Measurements from ENCODE around the gene STATH. TPM values are rescaled to one million over a fixed set of nuclear protein-coding genes. Genes with fewer than 3 reads are reported as not detected.

STATH gene
- total RNA-seq, 1 experiment from 2014 or later = not detected

- H3K4me3 ChIP-seq (ENCODE audit: low read depth in 2 of 2, low read length in 2 of 2) = no peak overlapping the region
- intact Hi-C loops (cut with micrococcal nuclease; ENCODE audit: unreplicated experiment) (no loop called here), in situ Hi-C loops (cut with HindIII; ENCODE audit: low pct_unique_long_range_greater_than_20kb, low sequenced_read_pairs) (no loop called here)
- BruUV-seq (replicated peaks) = no TSS peak
- ATAC-seq = no peak
- ChIA-PET POLR2A (no interaction called here), CTCF (no interaction called here)
- no peaks in the 10 kb centered on the region for H3K9me3 ChIP-seq (ENCODE audit: control insufficient read depth, insufficient read depth, low read depth, low read length)
- no peak for DNase-seq (ENCODE audit: low read depth, low spot score)
- TF ChIP-seq POLR2AphosphoS5 (IDR thresholded peaks at IDR 0.05; ENCODE audit: low read depth, low read length) = no peak
- no peak for TF ChIP-seq SIN3A (IDR thresholded peaks at IDR 0.05; ENCODE audit: borderline replicate concordance, insufficient read depth, low read depth, low read length)
- TF ChIP-seq REST (IDR thresholded peaks at IDR 0.05; ENCODE audit: insufficient read depth in 1 of 2, low read depth in 2 of 2, low read length in 1 of 2) = no peak
- no peak for TF ChIP-seq CTCF (IDR thresholded peaks at IDR 0.05)
- no peak for TF ChIP-seq TCF7L2 (IDR thresholded peaks at IDR 0.05; ENCODE audit: low read depth, low read length)
- no peaks in the 10 kb centered on the region for H3K36me3 ChIP-seq (ENCODE audit: control insufficient read depth, insufficient read depth, low read length)
- no peak overlapping the region for H3K27ac ChIP-seq (ENCODE audit: low read length)
- H3K27me3 ChIP-seq (ENCODE audit: control insufficient read depth, insufficient read depth, low read length) = no peaks in the 10 kb centered on the region
- H3K4me1 ChIP-seq (ENCODE audit: control insufficient read depth, insufficient read depth, low read length) = no peaks in the 10 kb centered on the region
These were observed 38.6 kb upstream of the STATH start for GRCh38 chr4:69957209-69957608.

GRCh38 chr4:69965628-69966027 is 30.1 kb upstream of the STATH start, which contains the start of gene CSN2:
CSN2 (minus strand) TSS chr4:69965728; CDS start chr4:69960995, 4,733 bp downstream.
- Histone ChIP-seq H3K9me3 (ENCODE audit: control insufficient read depth, insufficient read depth, low read depth, low read length) (no peaks in the 10 kb centered on the region), H3K36me3 (ENCODE audit: control insufficient read depth, insufficient read depth, low read length) (no peaks in the 10 kb centered on the region), H3K4me3 (ENCODE audit: low read depth in 2 of 2, low read length in 2 of 2) (no peak within 1 kb of the TSS), H3K27ac (ENCODE audit: low read length) (no peak within 1 kb of the TSS), H3K4me1 (ENCODE audit: control insufficient read depth, insufficient read depth, low read length) (no peaks in the 10 kb centered on the region), H3K27me3 (ENCODE audit: control insufficient read depth, insufficient read depth, low read length) (no peaks in the 10 kb centered on the region)
- TF ChIP-seq SIN3A (IDR thresholded peaks at IDR 0.05; ENCODE audit: borderline replicate concordance, insufficient read depth, low read depth, low read length) (no peak), CTCF (IDR thresholded peaks at IDR 0.05) (no peak), REST (IDR thresholded peaks at IDR 0.05; ENCODE audit: insufficient read depth in 1 of 2, low read depth in 2 of 2, low read length in 1 of 2) (no peak), POLR2AphosphoS5 (IDR thresholded peaks at IDR 0.05; ENCODE audit: low read depth, low read length) (no peak), TCF7L2 (IDR thresholded peaks at IDR 0.05; ENCODE audit: low read depth, low read length) (no peak)
- ATAC-seq = no peak
- BruUV-seq (replicated peaks) = no TSS peak
- in situ Hi-C loops (cut with HindIII; ENCODE audit: low pct_unique_long_range_greater_than_20kb, low sequenced_read_pairs) (no loop called here), intact Hi-C loops (cut with micrococcal nuclease; ENCODE audit: unreplicated experiment) (no loop called here)
- DNase-seq (ENCODE audit: low read depth, low spot score) = no peak
- CTCF ChIA-PET = no interaction called here
- POLR2A ChIA-PET = no interaction called here

All from Panc1 (cell line).